Umbilical cord (tissue), 2 donors: ENCODE results near the gene KIF23. TPM values are rescaled to one million over a fixed set of nuclear protein-coding genes. Genes with fewer than 3 reads are reported as not detected.

Experiments
- DNase-seq: peaks from one replicate; pipeline ENCODE4 v3.0.0-alpha.2; 2015; ENCODE audit warnings: low spot score
- total RNA-seq: library from RNA; depleted of rRNA; stranded (reverse); fragments of >200 nt; gene quantifications from one replicate; pipeline ENCODE4 v1.2.3, GENCODE V29; 2014; ENCODE audit warnings: low replicate concordance; ENCODE audit not compliant: insufficient read depth

KIF23 gene
- total RNA-seq, 1 donor from 2014 or later = 17.6 TPM

- no peak for DNase-seq
These were observed 76.3 kb downstream of the KIF23 start for GRCh38 chr15:69490356-69491037.

- peak; percentile 74 for DNase-seq
These were observed 76.9 kb downstream of the KIF23 start for GRCh38 chr15:69491038-69491505.

- no peak for DNase-seq
These were observed 79.3 kb downstream of the KIF23 start for GRCh38 chr15:69493406-69493805.

- DNase-seq = no peak
These were observed 81.9 kb downstream of the KIF23 start for GRCh38 chr15:69496001-69496400.

- no peak for DNase-seq
These were observed 82.9 kb downstream of the KIF23 start for GRCh38 chr15:69497076-69497475.

GRCh38 chr15:69497667-69498066 is 83.5 kb downstream of the KIF23 start:
- no peak for DNase-seq

Other genes with a start within 250 kb of the KIF23 start
- 0.96 TPM for gene PAQR5, start 115.4 kb upstream of the KIF23 start, total RNA-seq
- gene RPLP1, start 38.5 kb downstream of the KIF23 start, total RNA-seq = 61.6 TPM